ENCODE measurements around the gene MMP7. TPM values are rescaled to one million over a fixed set of nuclear protein-coding genes. Genes with fewer than 3 reads are reported as not detected.
A peak's percentile ranks its signal among the peaks of the same experiment; 100 is the strongest.

MMP7 gene
- total RNA-seq, 6 experiments from 2014 or later: 0.37 to 2.9 (median 1.1) TPM

GRCh38 chr11:102544594-102544993 is 14.0 kb upstream of the MMP7 start:
- H3K4me3 ChIP-seq: no peak overlapping the region
- intact Hi-C loops (cut with DNase I): no loop called here
- no peak for DNase-seq
- no peaks in the 10 kb centered on the region for H3K27me3 ChIP-seq
- no peak for TF ChIP-seq CTCF (IDR thresholded peaks at IDR 0.05)
- no peak for TF ChIP-seq POLR2A (IDR thresholded peaks at IDR 0.05)
- no peaks in the 10 kb centered on the region for H3K4me1 ChIP-seq
- no peak overlapping the region for H3K27ac ChIP-seq
- no peaks in the 10 kb centered on the region for H3K9me3 ChIP-seq
- H3K36me3 ChIP-seq: no peaks in the 10 kb centered on the region
- no peak for ATAC-seq
- WGBS (ENCODE audit: insufficient coverage, low coverage, low lambda C conversion rate, missing lambda C conversion rate): 77% methylated on average over 1 of the region's 1 CpG

- Histone ChIP-seq H3K4me3 (no peak overlapping the region), H3K27ac (no peak overlapping the region), H3K36me3 (no peaks in the 10 kb centered on the region), H3K4me1 (no peaks in the 10 kb centered on the region), H3K9me3 (no peaks in the 10 kb centered on the region), H3K27me3 (no peaks in the 10 kb centered on the region)
- intact Hi-C loops (cut with DNase I): no loop called here
- TF ChIP-seq POLR2A (IDR thresholded peaks at IDR 0.05) (no peak), CTCF (IDR thresholded peaks at IDR 0.05) (no peak)
- no peak for ATAC-seq
- WGBS (ENCODE audit: insufficient coverage, low coverage, low lambda C conversion rate, missing lambda C conversion rate): 69% methylated on average over 2 of the region's 2 CpGs
- no peak for DNase-seq
These were observed 9.0 kb upstream of the MMP7 start for GRCh38 chr11:102539567-102539966.

- no peak for DNase-seq
- H3K27ac ChIP-seq: no peak overlapping the region
- ATAC-seq: no peak
- WGBS (ENCODE audit: insufficient coverage, low coverage, low lambda C conversion rate, missing lambda C conversion rate): no CpG with 5 or more reads among the region's 4 CpGs
- TF ChIP-seq POLR2A (IDR thresholded peaks at IDR 0.05): no peak
- TF ChIP-seq CTCF (IDR thresholded peaks at IDR 0.05): no peak
- no peak overlapping the region for H3K4me3 ChIP-seq
- intact Hi-C loops (cut with DNase I): no loop called here
- no peaks in the 10 kb centered on the region for H3K27me3 ChIP-seq
- H3K9me3 ChIP-seq: no peaks in the 10 kb centered on the region
- H3K36me3 ChIP-seq: no peaks in the 10 kb centered on the region
- H3K4me1 ChIP-seq: no peaks in the 10 kb centered on the region
These were observed 8.4 kb upstream of the MMP7 start for GRCh38 chr11:102538932-102539331.

DNA sequence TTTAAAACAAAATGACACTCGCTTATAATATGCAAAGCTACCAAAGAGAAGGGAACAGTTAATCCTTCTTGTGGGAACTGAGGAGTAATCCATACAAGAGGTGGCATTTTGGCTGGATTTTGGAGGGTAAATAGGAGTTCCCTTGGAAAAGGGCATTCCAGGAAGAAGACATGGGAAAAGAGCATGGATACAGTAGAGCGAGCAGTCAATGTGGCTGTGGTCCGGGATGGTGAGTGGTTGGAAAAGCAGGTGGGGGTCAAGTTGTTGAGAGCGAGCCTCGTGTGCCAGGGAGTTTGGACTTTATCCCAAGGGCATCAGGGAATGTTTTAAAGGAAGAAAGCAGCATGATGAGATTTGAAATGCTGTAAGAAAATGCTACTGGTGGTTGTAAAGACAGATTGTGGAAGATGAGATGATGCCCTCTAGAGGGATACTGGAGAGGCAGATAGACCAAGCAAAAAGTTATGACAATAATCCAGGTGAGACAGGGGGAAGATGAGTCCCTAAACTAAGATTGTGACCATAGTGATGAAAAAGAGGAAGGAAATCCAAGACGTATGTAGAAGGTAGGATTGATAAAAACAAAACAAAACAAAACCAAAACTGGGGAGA is 3.8 kb upstream of the MMP7 start:
- intact Hi-C loops (cut with DNase I): no loop called here
- Histone ChIP-seq H3K36me3 (no peaks in the 10 kb centered on the region), H3K27ac (no peak overlapping the region), H3K9me3 (no peaks in the 10 kb centered on the region), H3K4me1 (no peaks in the 10 kb centered on the region), H3K27me3 (no peaks in the 10 kb centered on the region), H3K4me3 (no peak overlapping the region)
- ATAC-seq: peak in 2 of 4 donors; percentile 37 to 45
- 50% methylated on average over 6 of the region's 6 CpGs for WGBS (ENCODE audit: insufficient coverage, low coverage, low lambda C conversion rate, missing lambda C conversion rate)
- TF ChIP-seq POLR2A (IDR thresholded peaks at IDR 0.05): no peak
- peak in 3 of 4 donors; percentile 12 to 26 (median 16) for TF ChIP-seq CTCF (IDR thresholded peaks at IDR 0.05)
- no peak for DNase-seq

DNA sequence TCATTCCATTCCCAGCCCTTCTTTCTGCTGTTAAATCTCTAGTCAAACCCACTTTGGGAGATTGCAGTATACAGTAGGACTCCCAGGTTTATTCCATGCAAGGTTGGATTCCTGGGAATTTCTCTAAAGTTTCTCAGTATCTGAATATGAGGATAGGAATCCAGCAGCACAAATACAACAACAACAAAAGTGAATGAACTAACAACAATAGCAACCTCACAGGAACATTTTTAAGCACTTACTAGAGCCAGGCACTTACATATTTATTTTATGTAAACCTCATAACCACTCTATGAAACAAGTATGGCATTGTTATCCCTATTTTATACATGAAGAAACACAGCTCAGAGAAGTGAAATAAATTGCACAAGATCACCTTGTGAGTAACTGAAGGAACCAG is 1.9 kb downstream of the MMP7 start:
- no peaks in the 10 kb centered on the region for H3K27me3 ChIP-seq
- TF ChIP-seq CTCF (IDR thresholded peaks at IDR 0.05) (no peak), POLR2A (IDR thresholded peaks at IDR 0.05) (no peak)
- H3K36me3 ChIP-seq: no peaks in the 10 kb centered on the region
- DNase-seq: no peak
- no peak overlapping the region for H3K27ac ChIP-seq
- H3K9me3 ChIP-seq: no peaks in the 10 kb centered on the region
- H3K4me1 ChIP-seq: no peaks in the 10 kb centered on the region
- intact Hi-C loops (cut with DNase I): no loop called here
- H3K4me3 ChIP-seq: no peak overlapping the region
- no peak for ATAC-seq

Data from right lobe of liver (tissue), 6 donors.